Kidney (tissue), 14 donors: ENCODE results near the gene WDR48. TPM values are rescaled to one million over a fixed set of nuclear protein-coding genes. Genes with fewer than 3 reads are reported as not detected.

ENCODE experiments used
- DNase-seq, 5 donors: peaks; one replicate each; pipeline ENCODE4 v3.0.0-alpha.2; 2013 to 2020
- FAIRE-seq: peaks from 2 replicates; lab custom pipeline; 2012; peaks lifted over from hg19 to GRCh38; lab: Jason Lieb, UNC
- H3K27ac ChIP-seq, 2 donors: one replicate each; pipeline ENCODE4 v1.7.0; 2013; ENCODE audit warnings: low read depth in 2 of 2, low read length in 2 of 2, inconsistent platforms in 1 of 2
- H3K27me3 ChIP-seq: one replicate; pipeline ENCODE4 v1.7.1; 2013; ENCODE audit warnings: low read length, inconsistent platforms; ENCODE audit not compliant: control insufficient read depth, insufficient read depth
- H3K36me3 ChIP-seq, 3 donors: one replicate each; pipeline versions ENCODE4 v1.7.0 to v1.7.1; 2013; ENCODE audit warnings: low read length in 3 of 3, control low read depth in 1 of 3, inconsistent platforms in 1 of 3; ENCODE audit not compliant: insufficient read depth in 3 of 3, control insufficient read depth in 2 of 3
- H3K4me1 ChIP-seq, 3 donors: one replicate each; pipeline versions ENCODE4 v1.7.0 to v1.7.1; 2013; ENCODE audit warnings: low read length in 3 of 3, inconsistent platforms in 1 of 3, low read depth in 1 of 3; ENCODE audit not compliant: control insufficient read depth in 2 of 3, insufficient read depth in 2 of 3
- H3K4me3 ChIP-seq, 3 donors: one replicate each; pipeline versions ENCODE4 v1.7.0 to v1.8.1; 2013; ENCODE audit warnings: low read length in 3 of 3, control low read depth in 1 of 3, inconsistent platforms in 1 of 3
- H3K9ac ChIP-seq, 3 donors: one replicate each; pipeline versions ENCODE4 v1.7.0 to v1.7.1; 2013; ENCODE audit warnings: low read length in 3 of 3, control low read depth in 1 of 3, inconsistent platforms in 1 of 3
- H3K9me3 ChIP-seq, 3 donors: one replicate each; pipeline versions ENCODE4 v1.7.0 to v1.7.1; 2013; ENCODE audit warnings: low read length in 3 of 3, control low read depth in 1 of 3, inconsistent platforms in 1 of 3; ENCODE audit not compliant: control insufficient read depth in 2 of 3, insufficient read depth in 1 of 3
- intact Hi-C: fragments of 100-400 bp; cut with DNase I; formaldehyde crosslinking; loops from one replicate; pipeline ENCODE4 v1.11.1; 2022
- polyA plus RNA-seq: library from polyadenylated mRNA; stranded (reverse); fragments of 350-450 nt; fragmentation: Illumina TruSeq; extraction: RNeasy Lipid Tissue Mini Kit (QIAGEN cat#74804); gene quantifications from one replicate; pipeline ENCODE4 v1.2.3, GENCODE V29; 2014; ENCODE audit warnings: low read depth, low replicate concordance; ENCODE audit not compliant: insufficient read depth
- total RNA-seq: library from RNA; stranded (reverse); fragmentation: NEBNext Ultra II Directional; extraction: Animal tissue kit (Norgen Biotek cat#: 25700); gene quantifications from one replicate; pipeline ENCODE4 v1.2.1, GENCODE V29; 2021
- TF ChIP-seq, protein P1 (sequence below): IDR thresholded peaks from 3 replicates; pipeline ENCODE4 v1.5.1; 2012; ENCODE audit warnings: mild to moderate bottlenecking, moderate library complexity, borderline replicate concordance; ENCODE audit not compliant: insufficient read depth; ENCODE audit errors: extremely low read depth
- donor health status: control.
- donor health status: control.
- donor health status: control.
- donor health status: control.
- donor health status: control.
- donor health status: DM: yes; HTN: yes; CAD: no.
- donor health status: Normal renal cell carcinoma (clear cell type).

WDR48 gene
- total and polyA plus RNA-seq, 2 donors from 2014 or later = 21.0 to 48.3 TPM

DNA sequence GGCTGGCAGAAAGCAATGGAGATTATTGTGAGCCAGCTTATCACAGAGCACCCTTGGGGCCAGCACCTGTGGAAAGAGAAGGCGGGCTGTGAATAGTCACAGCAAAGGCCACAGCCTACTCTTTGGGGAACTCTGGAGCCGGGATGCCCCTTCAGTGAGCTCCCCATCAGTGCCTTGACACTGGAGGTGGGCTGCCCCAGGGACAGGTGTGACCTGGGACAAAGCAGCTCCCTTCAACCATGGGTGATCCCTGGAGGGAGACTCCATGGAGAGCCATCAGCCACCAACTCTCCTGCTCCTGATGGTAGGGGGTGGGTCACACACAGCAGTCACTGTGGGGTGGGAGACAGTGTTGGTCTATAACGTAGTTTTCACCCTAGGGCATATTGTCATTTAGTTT lies 61.5 kb downstream of the WDR48 start:
- TF ChIP-seq, protein P1, sequence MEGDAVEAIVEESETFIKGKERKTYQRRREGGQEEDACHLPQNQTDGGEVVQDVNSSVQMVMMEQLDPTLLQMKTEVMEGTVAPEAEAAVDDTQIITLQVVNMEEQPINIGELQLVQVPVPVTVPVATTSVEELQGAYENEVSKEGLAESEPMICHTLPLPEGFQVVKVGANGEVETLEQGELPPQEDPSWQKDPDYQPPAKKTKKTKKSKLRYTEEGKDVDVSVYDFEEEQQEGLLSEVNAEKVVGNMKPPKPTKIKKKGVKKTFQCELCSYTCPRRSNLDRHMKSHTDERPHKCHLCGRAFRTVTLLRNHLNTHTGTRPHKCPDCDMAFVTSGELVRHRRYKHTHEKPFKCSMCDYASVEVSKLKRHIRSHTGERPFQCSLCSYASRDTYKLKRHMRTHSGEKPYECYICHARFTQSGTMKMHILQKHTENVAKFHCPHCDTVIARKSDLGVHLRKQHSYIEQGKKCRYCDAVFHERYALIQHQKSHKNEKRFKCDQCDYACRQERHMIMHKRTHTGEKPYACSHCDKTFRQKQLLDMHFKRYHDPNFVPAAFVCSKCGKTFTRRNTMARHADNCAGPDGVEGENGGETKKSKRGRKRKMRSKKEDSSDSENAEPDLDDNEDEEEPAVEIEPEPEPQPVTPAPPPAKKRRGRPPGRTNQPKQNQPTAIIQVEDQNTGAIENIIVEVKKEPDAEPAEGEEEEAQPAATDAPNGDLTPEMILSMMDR = no peak
- peak in 1 of 5 donors; percentile 16 for DNase-seq
- intact Hi-C loops = no loop called here
- H3K4me3 ChIP-seq = no peak overlapping the region
- FAIRE-seq = no peak
- peaks cover 0 to 1% (median 0%) of the 10 kb centered on the region in 3 donors for H3K4me1 ChIP-seq
- no peaks in the 10 kb centered on the region for H3K9me3 ChIP-seq
- peaks cover 0 to 7% (median 4%) of the 10 kb centered on the region in 3 donors for H3K36me3 ChIP-seq
- no peak overlapping the region for H3K9ac ChIP-seq
- H3K27me3 ChIP-seq = no peaks in the 10 kb centered on the region
- H3K27ac ChIP-seq = no peak overlapping the region

DNA sequence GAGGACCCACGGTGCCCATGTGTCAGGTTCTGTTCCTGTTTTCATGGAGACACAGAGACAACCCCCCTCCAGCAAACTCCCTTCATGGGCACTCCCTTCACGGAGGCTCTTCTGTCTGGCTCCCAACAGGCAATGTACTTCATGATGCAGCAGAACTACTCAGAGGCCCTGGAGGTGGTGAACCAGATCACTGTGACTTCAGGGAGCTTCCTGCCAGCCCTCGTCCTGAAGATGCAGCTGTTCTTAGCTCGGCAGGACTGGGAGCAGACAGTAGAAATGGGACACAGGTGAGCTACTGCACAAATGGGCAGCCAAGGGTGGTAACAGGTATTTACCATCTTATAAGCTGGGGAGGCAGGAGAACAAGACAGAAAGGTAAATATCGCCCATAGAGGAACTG lies 62.6 kb downstream of the WDR48 start:
- no peak for FAIRE-seq
- intact Hi-C loops = no loop called here
- peak in 1 of 5 donors; percentile 19 for DNase-seq

DNA sequence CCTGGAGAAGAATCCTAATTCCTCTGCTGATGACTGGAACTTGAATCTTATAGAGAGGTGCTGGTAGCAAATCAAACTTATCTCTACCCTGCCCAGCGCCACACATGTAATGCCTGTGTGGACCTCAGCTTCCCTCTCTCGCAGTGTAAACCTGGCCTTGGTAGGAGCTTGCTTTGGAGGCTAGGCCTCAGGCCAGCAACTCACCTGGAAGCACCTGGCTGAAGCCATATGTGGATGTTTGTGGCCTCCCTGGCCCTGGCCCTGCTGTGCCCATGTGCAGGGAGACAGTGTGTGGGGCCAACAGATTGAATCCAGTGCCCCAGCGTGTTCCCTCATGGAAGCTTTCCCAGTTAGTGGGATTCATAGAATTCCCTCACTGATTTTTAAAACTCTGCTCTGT lies 64.1 kb downstream of the WDR48 start:
- Histone ChIP-seq H3K4me1 (no peaks in the 10 kb centered on the region), H3K36me3 (peaks cover 0 to 9% (median 1%) of the 10 kb centered on the region in 3 donors), H3K27me3 (no peaks in the 10 kb centered on the region), H3K27ac (no peak overlapping the region), H3K9me3 (no peaks in the 10 kb centered on the region), H3K4me3 (no peak overlapping the region), H3K9ac (no peak overlapping the region)
- TF ChIP-seq, protein P1 = no peak
- FAIRE-seq = no peak
- intact Hi-C loops = no loop called here
- DNase-seq = no peak

More for the DNA sequence above, 62.6 kb downstream of the WDR48 start:
- Histone ChIP-seq H3K4me3 (no peak overlapping the region), H3K27ac (no peak overlapping the region), H3K9me3 (no peaks in the 10 kb centered on the region), H3K4me1 (no peaks in the 10 kb centered on the region), H3K27me3 (no peaks in the 10 kb centered on the region), H3K9ac (no peak overlapping the region), H3K36me3 (peaks cover 0 to 7% (median 4%) of the 10 kb centered on the region in 3 donors)
- TF ChIP-seq, protein P1 = no peak

DNA sequence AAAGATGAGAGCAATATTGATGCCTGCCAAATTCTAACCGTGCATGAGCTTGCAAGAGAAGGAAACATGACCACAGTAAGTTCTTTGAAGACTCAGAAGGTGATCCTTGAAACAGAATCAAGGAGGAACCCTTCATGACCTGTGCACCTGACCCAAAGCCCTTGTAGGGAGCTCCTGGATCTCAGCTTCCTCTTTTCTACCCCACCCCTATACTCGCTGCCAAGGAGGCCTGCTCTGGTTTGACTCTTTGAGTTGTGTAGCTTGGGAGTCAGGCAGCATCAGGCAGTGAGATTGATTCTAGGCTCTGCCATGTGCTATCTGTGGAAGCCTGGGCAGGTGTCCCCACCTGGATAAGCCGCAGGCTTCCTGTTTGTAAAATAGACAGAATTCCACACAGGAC lies 66.3 kb downstream of the WDR48 start:
- TF ChIP-seq, protein P1 = no peak
- no peak overlapping the region for H3K9ac ChIP-seq
- no peaks in the 10 kb centered on the region for H3K4me1 ChIP-seq
- no peaks in the 10 kb centered on the region for H3K9me3 ChIP-seq
- DNase-seq (no peak), FAIRE-seq (no peak)
- no peak overlapping the region for H3K4me3 ChIP-seq
- H3K27ac ChIP-seq = no peak overlapping the region
- intact Hi-C loops = no loop called here
- H3K27me3 ChIP-seq = no peaks in the 10 kb centered on the region
- peaks cover 0 to 11% (median 0%) of the 10 kb centered on the region in 3 donors for H3K36me3 ChIP-seq
